ENCODE data around the gene POT1. TPM values are rescaled to one million over a fixed set of nuclear protein-coding genes. Genes with fewer than 3 reads are reported as not detected.

Gene POT1
- total and polyA plus RNA-seq, 2 of the 8 experiments (the other 6 are each of a cell fraction or from before 2014, with no cell fraction given) = 13.1 to 22.8 TPM

DNA sequence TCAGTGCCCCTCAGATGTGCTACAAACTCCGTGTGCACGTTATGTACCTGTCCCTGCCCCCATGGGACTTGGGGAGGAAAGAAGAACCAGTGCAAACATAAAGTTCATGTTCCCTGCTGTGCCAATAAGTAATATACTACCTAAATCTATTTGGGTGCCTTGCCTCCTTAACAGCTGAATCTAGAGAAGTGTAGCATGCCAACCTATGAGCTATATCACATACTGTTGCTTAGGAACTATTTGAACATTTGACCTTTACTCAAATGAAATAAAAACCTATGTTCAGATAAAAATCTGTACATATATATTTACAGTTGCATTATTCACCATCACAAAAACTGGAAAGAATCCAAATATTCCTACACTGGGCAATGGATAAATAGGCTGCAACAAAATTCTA, 9.8 kb downstream of the POT1 start (continued):
- TF ChIP-seq, protein P1, sequence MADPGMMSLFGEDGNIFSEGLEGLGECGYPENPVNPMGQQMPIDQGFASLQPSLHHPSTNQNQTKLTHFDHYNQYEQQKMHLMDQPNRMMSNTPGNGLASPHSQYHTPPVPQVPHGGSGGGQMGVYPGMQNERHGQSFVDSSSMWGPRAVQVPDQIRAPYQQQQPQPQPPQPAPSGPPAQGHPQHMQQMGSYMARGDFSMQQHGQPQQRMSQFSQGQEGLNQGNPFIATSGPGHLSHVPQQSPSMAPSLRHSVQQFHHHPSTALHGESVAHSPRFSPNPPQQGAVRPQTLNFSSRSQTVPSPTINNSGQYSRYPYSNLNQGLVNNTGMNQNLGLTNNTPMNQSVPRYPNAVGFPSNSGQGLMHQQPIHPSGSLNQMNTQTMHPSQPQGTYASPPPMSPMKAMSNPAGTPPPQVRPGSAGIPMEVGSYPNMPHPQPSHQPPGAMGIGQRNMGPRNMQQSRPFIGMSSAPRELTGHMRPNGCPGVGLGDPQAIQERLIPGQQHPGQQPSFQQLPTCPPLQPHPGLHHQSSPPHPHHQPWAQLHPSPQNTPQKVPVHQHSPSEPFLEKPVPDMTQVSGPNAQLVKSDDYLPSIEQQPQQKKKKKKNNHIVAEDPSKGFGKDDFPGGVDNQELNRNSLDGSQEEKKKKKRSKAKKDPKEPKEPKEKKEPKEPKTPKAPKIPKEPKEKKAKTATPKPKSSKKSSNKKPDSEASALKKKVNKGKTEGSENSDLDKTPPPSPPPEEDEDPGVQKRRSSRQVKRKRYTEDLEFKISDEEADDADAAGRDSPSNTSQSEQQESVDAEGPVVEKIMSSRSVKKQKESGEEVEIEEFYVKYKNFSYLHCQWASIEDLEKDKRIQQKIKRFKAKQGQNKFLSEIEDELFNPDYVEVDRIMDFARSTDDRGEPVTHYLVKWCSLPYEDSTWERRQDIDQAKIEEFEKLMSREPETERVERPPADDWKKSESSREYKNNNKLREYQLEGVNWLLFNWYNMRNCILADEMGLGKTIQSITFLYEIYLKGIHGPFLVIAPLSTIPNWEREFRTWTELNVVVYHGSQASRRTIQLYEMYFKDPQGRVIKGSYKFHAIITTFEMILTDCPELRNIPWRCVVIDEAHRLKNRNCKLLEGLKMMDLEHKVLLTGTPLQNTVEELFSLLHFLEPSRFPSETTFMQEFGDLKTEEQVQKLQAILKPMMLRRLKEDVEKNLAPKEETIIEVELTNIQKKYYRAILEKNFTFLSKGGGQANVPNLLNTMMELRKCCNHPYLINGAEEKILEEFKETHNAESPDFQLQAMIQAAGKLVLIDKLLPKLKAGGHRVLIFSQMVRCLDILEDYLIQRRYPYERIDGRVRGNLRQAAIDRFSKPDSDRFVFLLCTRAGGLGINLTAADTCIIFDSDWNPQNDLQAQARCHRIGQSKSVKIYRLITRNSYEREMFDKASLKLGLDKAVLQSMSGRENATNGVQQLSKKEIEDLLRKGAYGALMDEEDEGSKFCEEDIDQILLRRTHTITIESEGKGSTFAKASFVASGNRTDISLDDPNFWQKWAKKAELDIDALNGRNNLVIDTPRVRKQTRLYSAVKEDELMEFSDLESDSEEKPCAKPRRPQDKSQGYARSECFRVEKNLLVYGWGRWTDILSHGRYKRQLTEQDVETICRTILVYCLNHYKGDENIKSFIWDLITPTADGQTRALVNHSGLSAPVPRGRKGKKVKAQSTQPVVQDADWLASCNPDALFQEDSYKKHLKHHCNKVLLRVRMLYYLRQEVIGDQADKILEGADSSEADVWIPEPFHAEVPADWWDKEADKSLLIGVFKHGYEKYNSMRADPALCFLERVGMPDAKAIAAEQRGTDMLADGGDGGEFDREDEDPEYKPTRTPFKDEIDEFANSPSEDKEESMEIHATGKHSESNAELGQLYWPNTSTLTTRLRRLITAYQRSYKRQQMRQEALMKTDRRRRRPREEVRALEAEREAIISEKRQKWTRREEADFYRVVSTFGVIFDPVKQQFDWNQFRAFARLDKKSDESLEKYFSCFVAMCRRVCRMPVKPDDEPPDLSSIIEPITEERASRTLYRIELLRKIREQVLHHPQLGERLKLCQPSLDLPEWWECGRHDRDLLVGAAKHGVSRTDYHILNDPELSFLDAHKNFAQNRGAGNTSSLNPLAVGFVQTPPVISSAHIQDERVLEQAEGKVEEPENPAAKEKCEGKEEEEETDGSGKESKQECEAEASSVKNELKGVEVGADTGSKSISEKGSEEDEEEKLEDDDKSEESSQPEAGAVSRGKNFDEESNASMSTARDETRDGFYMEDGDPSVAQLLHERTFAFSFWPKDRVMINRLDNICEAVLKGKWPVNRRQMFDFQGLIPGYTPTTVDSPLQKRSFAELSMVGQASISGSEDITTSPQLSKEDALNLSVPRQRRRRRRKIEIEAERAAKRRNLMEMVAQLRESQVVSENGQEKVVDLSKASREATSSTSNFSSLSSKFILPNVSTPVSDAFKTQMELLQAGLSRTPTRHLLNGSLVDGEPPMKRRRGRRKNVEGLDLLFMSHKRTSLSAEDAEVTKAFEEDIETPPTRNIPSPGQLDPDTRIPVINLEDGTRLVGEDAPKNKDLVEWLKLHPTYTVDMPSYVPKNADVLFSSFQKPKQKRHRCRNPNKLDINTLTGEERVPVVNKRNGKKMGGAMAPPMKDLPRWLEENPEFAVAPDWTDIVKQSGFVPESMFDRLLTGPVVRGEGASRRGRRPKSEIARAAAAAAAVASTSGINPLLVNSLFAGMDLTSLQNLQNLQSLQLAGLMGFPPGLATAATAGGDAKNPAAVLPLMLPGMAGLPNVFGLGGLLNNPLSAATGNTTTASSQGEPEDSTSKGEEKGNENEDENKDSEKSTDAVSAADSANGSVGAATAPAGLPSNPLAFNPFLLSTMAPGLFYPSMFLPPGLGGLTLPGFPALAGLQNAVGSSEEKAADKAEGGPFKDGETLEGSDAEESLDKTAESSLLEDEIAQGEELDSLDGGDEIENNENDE (IDR thresholded peaks at IDR 0.05; ENCODE audit: insufficient replicate concordance, low read length) = no peak
- TF ChIP-seq, protein P2, sequence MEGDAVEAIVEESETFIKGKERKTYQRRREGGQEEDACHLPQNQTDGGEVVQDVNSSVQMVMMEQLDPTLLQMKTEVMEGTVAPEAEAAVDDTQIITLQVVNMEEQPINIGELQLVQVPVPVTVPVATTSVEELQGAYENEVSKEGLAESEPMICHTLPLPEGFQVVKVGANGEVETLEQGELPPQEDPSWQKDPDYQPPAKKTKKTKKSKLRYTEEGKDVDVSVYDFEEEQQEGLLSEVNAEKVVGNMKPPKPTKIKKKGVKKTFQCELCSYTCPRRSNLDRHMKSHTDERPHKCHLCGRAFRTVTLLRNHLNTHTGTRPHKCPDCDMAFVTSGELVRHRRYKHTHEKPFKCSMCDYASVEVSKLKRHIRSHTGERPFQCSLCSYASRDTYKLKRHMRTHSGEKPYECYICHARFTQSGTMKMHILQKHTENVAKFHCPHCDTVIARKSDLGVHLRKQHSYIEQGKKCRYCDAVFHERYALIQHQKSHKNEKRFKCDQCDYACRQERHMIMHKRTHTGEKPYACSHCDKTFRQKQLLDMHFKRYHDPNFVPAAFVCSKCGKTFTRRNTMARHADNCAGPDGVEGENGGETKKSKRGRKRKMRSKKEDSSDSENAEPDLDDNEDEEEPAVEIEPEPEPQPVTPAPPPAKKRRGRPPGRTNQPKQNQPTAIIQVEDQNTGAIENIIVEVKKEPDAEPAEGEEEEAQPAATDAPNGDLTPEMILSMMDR (IDR thresholded peaks at IDR 0.05; ENCODE audit: control extremely low read depth in 1 of 3, insufficient read depth in 1 of 3, low read depth in 1 of 3, low read length in 3 of 3) = no peak
- TF ChIP-seq TBP (IDR thresholded peaks at IDR 0.05; ENCODE audit: low read depth, low read length) (no peak), CHD1 (IDR thresholded peaks at IDR 0.05; ENCODE audit: low read depth, low read length) (no peak), HDAC2 (IDR thresholded peaks at IDR 0.05; ENCODE audit: borderline replicate concordance in 1 of 2, low read depth in 2 of 2, low read length in 2 of 2) (no peak)
